ENCODE data around the gene GUCY1A2. TPM values are rescaled to one million over a fixed set of nuclear protein-coding genes. Genes with fewer than 3 reads are reported as not detected.

Gene GUCY1A2
- total and polyA plus RNA-seq, 2 donors from 2014 or later: 0.75 to 16.1 TPM

DNA sequence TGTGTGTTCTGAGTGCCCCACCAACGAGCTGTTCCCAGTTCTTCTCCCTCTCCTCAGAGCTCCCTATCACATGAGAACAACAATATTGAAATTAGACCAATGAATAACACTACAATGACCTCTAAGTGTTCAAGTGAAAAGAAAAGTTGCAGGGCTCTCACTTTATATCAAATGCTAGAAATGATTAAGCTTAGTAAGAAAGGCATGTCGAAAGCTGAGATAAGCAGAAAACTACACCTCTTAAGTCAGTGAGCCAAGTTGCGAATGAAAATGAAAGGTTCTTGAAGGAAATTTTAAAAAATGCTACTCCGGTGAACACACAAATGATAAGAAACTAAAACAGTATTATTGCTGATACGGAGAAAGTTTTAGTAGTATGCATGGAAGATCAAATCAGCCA is 199.8 kb downstream of the GUCY1A2 start:
- intact Hi-C loops (cut with DNase I): no loop called here
- H3K9ac ChIP-seq (ENCODE audit: low read length in 3 of 3): no peak overlapping the region
- no peaks in the 10 kb centered on the region for H3K36me3 ChIP-seq (ENCODE audit: control insufficient read depth in 2 of 3, insufficient read depth in 3 of 3, low read length in 3 of 3)
- no peaks in the 10 kb centered on the region for H3K4me1 ChIP-seq (ENCODE audit: control insufficient read depth in 2 of 3, insufficient read depth in 2 of 3, low read depth in 1 of 3, low read length in 3 of 3)
- H3K27ac ChIP-seq (ENCODE audit: low read depth in 2 of 2, low read length in 2 of 2): no peak overlapping the region
- no peak for DNase-seq
- TF ChIP-seq, protein P1, sequence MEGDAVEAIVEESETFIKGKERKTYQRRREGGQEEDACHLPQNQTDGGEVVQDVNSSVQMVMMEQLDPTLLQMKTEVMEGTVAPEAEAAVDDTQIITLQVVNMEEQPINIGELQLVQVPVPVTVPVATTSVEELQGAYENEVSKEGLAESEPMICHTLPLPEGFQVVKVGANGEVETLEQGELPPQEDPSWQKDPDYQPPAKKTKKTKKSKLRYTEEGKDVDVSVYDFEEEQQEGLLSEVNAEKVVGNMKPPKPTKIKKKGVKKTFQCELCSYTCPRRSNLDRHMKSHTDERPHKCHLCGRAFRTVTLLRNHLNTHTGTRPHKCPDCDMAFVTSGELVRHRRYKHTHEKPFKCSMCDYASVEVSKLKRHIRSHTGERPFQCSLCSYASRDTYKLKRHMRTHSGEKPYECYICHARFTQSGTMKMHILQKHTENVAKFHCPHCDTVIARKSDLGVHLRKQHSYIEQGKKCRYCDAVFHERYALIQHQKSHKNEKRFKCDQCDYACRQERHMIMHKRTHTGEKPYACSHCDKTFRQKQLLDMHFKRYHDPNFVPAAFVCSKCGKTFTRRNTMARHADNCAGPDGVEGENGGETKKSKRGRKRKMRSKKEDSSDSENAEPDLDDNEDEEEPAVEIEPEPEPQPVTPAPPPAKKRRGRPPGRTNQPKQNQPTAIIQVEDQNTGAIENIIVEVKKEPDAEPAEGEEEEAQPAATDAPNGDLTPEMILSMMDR (IDR thresholded peaks at IDR 0.05; ENCODE audit: borderline replicate concordance, extremely low read depth, insufficient read depth): no peak
- FAIRE-seq: no peak
- H3K9me3 ChIP-seq (ENCODE audit: control insufficient read depth in 2 of 3, insufficient read depth in 1 of 3, low read length in 3 of 3): no peaks in the 10 kb centered on the region
- no peak overlapping the region for H3K4me3 ChIP-seq (ENCODE audit: low read length in 3 of 3)
- no peaks in the 10 kb centered on the region for H3K27me3 ChIP-seq (ENCODE audit: control insufficient read depth, insufficient read depth, low read length)

DNA sequence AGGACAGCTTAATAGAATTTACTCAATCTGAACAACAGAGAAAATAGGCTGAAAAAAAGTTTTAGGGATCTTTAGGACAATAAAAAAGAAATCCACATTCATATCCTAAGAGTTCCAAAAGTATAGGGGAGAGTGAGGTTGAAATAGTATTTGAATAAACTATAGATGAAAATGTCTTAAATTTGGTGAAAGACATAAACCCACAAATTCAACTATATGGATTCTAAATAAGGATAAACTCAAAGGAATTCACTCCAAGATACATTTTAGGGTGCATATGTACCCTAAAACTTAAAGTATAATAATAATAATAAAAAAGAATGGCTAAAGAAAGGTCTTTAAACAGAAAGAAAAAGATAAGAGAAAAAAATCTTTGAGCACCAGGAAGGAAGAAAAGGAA is 203.1 kb downstream of the GUCY1A2 start:
- Histone ChIP-seq H3K27me3 (ENCODE audit: control insufficient read depth, insufficient read depth, low read length) (no peaks in the 10 kb centered on the region), H3K4me1 (ENCODE audit: control insufficient read depth in 2 of 3, insufficient read depth in 2 of 3, low read depth in 1 of 3, low read length in 3 of 3) (no peaks in the 10 kb centered on the region), H3K9ac (ENCODE audit: low read length in 3 of 3) (no peak overlapping the region), H3K9me3 (ENCODE audit: control insufficient read depth in 2 of 3, insufficient read depth in 1 of 3, low read length in 3 of 3) (no peaks in the 10 kb centered on the region), H3K27ac (ENCODE audit: low read depth in 2 of 2, low read length in 2 of 2) (no peak overlapping the region), H3K36me3 (ENCODE audit: control insufficient read depth in 2 of 3, insufficient read depth in 3 of 3, low read length in 3 of 3) (no peaks in the 10 kb centered on the region), H3K4me3 (ENCODE audit: low read length in 3 of 3) (no peak overlapping the region)
- intact Hi-C loops (cut with DNase I): no loop called here
- TF ChIP-seq, protein P1 (IDR thresholded peaks at IDR 0.05; ENCODE audit: borderline replicate concordance, extremely low read depth, insufficient read depth): no peak
- DNase-seq (no peak), FAIRE-seq (no peak)

DNA sequence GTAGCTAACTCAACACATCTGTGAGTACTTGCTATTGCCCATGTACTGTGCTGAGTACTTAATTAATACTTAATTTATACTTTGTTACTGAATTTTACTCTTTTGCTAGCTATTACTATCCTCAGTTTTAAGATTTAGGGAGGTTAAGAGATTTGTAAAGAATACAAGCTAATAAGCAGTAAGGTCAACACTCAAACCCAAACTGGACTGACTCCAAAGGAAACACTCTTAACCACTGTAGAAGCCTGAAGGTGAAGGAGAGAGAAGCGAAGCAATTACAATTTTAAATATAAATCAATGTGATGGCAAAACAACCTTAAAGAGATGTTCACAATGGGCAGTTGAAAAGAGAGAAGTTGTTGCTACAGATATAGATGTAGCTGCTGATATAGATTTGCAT is 204.5 kb downstream of the GUCY1A2 start:
- intact Hi-C loops (cut with DNase I): no loop called here

More for the DNA sequence above, 204.5 kb downstream of the GUCY1A2 start:
- Histone ChIP-seq H3K27ac (ENCODE audit: low read depth in 2 of 2, low read length in 2 of 2) (no peak overlapping the region), H3K4me1 (ENCODE audit: control insufficient read depth in 2 of 3, insufficient read depth in 2 of 3, low read depth in 1 of 3, low read length in 3 of 3) (no peaks in the 10 kb centered on the region), H3K36me3 (ENCODE audit: control insufficient read depth in 2 of 3, insufficient read depth in 3 of 3, low read length in 3 of 3) (no peaks in the 10 kb centered on the region), H3K9ac (ENCODE audit: low read length in 3 of 3) (no peak overlapping the region), H3K27me3 (ENCODE audit: control insufficient read depth, insufficient read depth, low read length) (no peaks in the 10 kb centered on the region), H3K9me3 (ENCODE audit: control insufficient read depth in 2 of 3, insufficient read depth in 1 of 3, low read length in 3 of 3) (no peaks in the 10 kb centered on the region), H3K4me3 (ENCODE audit: low read length in 3 of 3) (no peak overlapping the region)
- TF ChIP-seq, protein P1 (IDR thresholded peaks at IDR 0.05; ENCODE audit: borderline replicate concordance, extremely low read depth, insufficient read depth): no peak
- FAIRE-seq (no peak), DNase-seq (no peak)
